ENCODE data around the gene NOTCH4.
A peak's percentile ranks its signal among the peaks of the same experiment; 100 is the strongest.

The NOTCH4 gene

GRCh38 chr6:32170294-32170693 lies 53.6 kb downstream of the NOTCH4 start:
- TF ChIP-seq CTCF (IDR thresholded peaks at IDR 0.05) (no peak), ZFX (IDR thresholded peaks at IDR 0.05; ENCODE audit: borderline replicate concordance) (no peak)
- no peak overlapping the region for H3K27ac ChIP-seq

- TF ChIP-seq ZFX (IDR thresholded peaks at IDR 0.05; ENCODE audit: borderline replicate concordance) (no peak), CTCF (IDR thresholded peaks at IDR 0.05) (no peak)
- 0 out of 2 replicates have a peak overlapping the region, but pooled peaks have one; percentile 35 for H3K27ac ChIP-seq
Observed at GRCh38 chr6:32168807-32169591, 54.9 kb downstream of the NOTCH4 start.

GRCh38 chr6:32168350-32168749 lies 55.5 kb downstream of the NOTCH4 start:
- H3K27ac ChIP-seq = peak overlapping the region; percentile 35
- TF ChIP-seq CTCF (IDR thresholded peaks at IDR 0.05) (no peak), ZFX (IDR thresholded peaks at IDR 0.05; ENCODE audit: borderline replicate concordance) (no peak)

GRCh38 chr6:32167761-32168262 lies 56.1 kb downstream of the NOTCH4 start:
- TF ChIP-seq CTCF (IDR thresholded peaks at IDR 0.05) (no peak), ZFX (IDR thresholded peaks at IDR 0.05; ENCODE audit: borderline replicate concordance) (no peak)

GRCh38 chr6:32167154-32167760 lies 56.6 kb downstream of the NOTCH4 start:
- TF ChIP-seq CTCF (IDR thresholded peaks at IDR 0.05) = no peak
- TF ChIP-seq ZFX (IDR thresholded peaks at IDR 0.05; ENCODE audit: borderline replicate concordance) = no peak
- H3K27ac ChIP-seq = peak overlapping the region; percentile 35

More at GRCh38 chr6:32167761-32168262, 56.1 kb downstream of the NOTCH4 start:
- peak overlapping the region; percentile 35 for H3K27ac ChIP-seq

GRCh38 chr6:32166411-32167061 lies 57.3 kb downstream of the NOTCH4 start:
- H3K27ac ChIP-seq = peak overlapping the region; percentile 35; the same call in 1 of the 2 replicates
- TF ChIP-seq ZFX (IDR thresholded peaks at IDR 0.05; ENCODE audit: borderline replicate concordance) (no peak), CTCF (IDR thresholded peaks at IDR 0.05) (peak; percentile 22; the same call in 1 of the 2 replicates)

All from 22Rv1 (cell line).